Measurements from ENCODE around the gene HNRNPA0.

Gene HNRNPA0

DNA sequence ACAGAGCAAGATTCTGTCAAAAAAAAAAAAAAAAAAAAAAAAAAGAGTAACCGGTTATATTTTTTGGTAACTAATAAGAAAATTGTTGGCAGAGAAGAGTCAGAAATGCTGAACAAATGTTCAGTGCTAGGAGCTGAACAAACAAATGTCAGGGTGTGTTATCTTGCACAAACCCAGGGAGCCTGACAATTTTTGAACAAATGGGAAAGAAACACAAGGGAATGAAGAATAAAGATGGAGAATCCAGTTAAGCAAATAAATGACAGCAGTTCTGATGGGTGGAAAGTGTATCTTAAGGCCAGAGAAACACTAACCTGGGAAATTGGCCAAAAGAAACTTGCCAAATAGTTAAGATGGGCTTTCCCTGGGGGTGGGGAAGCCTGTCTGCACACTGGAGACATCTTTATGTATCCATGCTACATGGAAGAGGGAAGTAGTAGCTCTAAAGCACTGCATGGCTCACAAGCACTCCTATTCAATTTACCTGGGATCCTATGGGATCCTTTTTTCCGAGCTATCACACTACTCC, 42.0 kb downstream of the HNRNPA0 start:
- Histone ChIP-seq H3K4me1 (ENCODE audit: low read depth, poor library complexity, severe bottlenecking) (peaks cover 14% of the 10 kb centered on the region), H3K4me3 (IDR thresholded peaks at IDR 0.05; ENCODE audit: insufficient read depth, low read depth, low read length) (no peak overlapping the region), H3K36me3 (ENCODE audit: insufficient read depth) (no peaks in the 10 kb centered on the region), H2AFZ (ENCODE audit: low read depth) (no peak overlapping the region), H3K27ac (no peak overlapping the region), H4K20me1 (ENCODE audit: insufficient read depth) (no peaks in the 10 kb centered on the region), H3K79me2 (ENCODE audit: insufficient read depth, low read depth) (no peaks in the 10 kb centered on the region), H3K27me3 (ENCODE audit: insufficient read depth, low read depth) (no peaks in the 10 kb centered on the region), H3K4me2 (no peak overlapping the region), H3K9ac (no peak overlapping the region)
- TF ChIP-seq, protein P1, sequence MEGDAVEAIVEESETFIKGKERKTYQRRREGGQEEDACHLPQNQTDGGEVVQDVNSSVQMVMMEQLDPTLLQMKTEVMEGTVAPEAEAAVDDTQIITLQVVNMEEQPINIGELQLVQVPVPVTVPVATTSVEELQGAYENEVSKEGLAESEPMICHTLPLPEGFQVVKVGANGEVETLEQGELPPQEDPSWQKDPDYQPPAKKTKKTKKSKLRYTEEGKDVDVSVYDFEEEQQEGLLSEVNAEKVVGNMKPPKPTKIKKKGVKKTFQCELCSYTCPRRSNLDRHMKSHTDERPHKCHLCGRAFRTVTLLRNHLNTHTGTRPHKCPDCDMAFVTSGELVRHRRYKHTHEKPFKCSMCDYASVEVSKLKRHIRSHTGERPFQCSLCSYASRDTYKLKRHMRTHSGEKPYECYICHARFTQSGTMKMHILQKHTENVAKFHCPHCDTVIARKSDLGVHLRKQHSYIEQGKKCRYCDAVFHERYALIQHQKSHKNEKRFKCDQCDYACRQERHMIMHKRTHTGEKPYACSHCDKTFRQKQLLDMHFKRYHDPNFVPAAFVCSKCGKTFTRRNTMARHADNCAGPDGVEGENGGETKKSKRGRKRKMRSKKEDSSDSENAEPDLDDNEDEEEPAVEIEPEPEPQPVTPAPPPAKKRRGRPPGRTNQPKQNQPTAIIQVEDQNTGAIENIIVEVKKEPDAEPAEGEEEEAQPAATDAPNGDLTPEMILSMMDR (conservative IDR thresholded peaks at IDR 0.05; ENCODE audit: low read depth, low read length): no peak

DNA sequence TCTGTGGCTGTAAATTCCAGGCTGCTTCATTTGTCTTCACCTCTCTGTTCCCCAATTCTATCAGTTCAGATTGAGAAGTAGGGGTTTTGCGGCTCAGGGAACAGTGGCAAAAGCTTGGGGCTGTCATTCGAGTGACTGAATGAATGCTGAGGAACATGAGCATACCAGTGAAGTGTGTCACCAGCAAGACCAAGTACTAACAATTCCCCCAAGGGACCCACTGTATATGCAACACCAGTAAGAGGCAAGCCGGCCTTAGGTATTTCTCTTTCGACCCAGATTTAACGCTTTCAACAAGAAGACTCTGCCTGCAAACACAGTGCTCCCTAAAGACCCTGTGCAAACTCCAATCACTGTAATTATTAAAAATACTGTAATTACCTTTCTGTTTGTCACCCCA, 44.1 kb downstream of the HNRNPA0 start:
- Histone ChIP-seq H3K4me2 (no peak overlapping the region), H3K9ac (no peak overlapping the region), H4K20me1 (ENCODE audit: insufficient read depth) (no peaks in the 10 kb centered on the region), H2AFZ (ENCODE audit: low read depth) (no peak overlapping the region), H3K27me3 (ENCODE audit: insufficient read depth, low read depth) (no peaks in the 10 kb centered on the region), H3K4me1 (ENCODE audit: low read depth, poor library complexity, severe bottlenecking) (peaks cover 14% of the 10 kb centered on the region), H3K4me3 (IDR thresholded peaks at IDR 0.05; ENCODE audit: insufficient read depth, low read depth, low read length) (no peak overlapping the region), H3K79me2 (ENCODE audit: insufficient read depth, low read depth) (no peaks in the 10 kb centered on the region), H3K36me3 (ENCODE audit: insufficient read depth) (no peaks in the 10 kb centered on the region), H3K27ac (no peak overlapping the region)
- TF ChIP-seq, protein P1 (conservative IDR thresholded peaks at IDR 0.05; ENCODE audit: low read depth, low read length): no peak

DNA sequence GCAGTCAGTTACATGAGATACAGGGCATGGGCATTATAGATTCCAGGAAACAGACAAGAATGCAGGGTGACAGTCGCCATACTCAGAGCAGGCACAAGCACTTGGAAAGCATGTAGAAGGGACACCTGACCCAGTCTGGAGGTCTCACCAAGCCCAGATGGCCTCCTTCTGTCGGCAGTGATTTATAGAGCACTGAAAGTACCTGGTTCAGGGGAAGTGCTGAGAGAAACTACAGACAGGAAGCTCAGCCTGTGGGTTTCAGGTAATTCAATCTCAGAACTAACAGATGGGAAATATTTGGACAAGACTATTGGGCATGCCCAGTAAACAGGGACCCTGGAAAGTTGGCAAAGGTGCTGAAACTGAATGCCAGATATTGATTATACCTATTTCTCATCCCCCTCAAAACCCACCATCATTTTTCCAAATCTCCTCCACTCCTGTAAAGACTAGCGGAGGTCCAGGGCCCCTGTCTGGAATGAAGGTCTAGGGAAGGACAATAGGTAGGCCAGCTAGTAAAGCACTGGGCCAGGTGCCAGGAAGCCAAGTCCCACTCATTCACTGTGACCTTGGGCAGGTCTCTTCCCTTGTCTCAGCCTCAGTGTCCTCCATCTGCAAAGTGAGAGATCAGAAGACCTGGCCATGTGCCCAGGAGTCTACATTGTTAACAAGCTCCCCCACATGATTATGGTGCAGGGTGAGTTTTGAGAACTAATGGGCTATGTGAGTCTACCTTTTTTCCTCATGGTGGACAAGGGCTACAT, 45.2 kb downstream of the HNRNPA0 start:
- no peak overlapping the region; the same call in 1 of the 2 replicates for H2AFZ ChIP-seq (ENCODE audit: low read depth)
- H3K4me2 ChIP-seq: no peak overlapping the region
- H3K36me3 ChIP-seq (ENCODE audit: insufficient read depth): no peaks in the 10 kb centered on the region
- H3K4me3 ChIP-seq (IDR thresholded peaks at IDR 0.05; ENCODE audit: insufficient read depth, low read depth, low read length): no peak overlapping the region
- H4K20me1 ChIP-seq (ENCODE audit: insufficient read depth): no peaks in the 10 kb centered on the region
- H3K4me1 ChIP-seq (ENCODE audit: low read depth, poor library complexity, severe bottlenecking): peaks cover 14% of the 10 kb centered on the region
- TF ChIP-seq, protein P1 (conservative IDR thresholded peaks at IDR 0.05; ENCODE audit: low read depth, low read length): no peak
- no peak overlapping the region for H3K9ac ChIP-seq
- H3K79me2 ChIP-seq (ENCODE audit: insufficient read depth, low read depth): no peaks in the 10 kb centered on the region
- no peak overlapping the region for H3K27ac ChIP-seq
- H3K27me3 ChIP-seq (ENCODE audit: insufficient read depth, low read depth): no peaks in the 10 kb centered on the region

DNA sequence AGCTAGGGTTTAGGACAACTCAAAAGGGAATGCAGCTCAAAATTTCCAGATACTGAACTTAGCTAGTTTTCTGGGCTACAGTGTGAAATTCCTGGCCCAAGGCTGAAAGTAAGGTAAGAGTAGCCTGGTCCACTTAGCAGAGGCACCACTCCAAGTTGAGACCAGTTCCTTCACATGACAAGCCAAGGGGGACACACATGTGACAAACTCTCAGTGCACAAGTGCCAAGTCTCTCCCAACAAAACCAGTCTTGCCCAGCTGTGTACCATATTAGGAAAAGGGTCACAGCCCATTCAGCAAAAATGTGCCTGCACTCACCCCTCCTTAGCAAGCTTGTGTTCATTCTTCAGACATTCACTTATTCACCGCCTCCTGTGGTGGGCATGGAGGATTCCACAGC, 46.1 kb downstream of the HNRNPA0 start:
- Histone ChIP-seq H3K4me2 (no peak overlapping the region), H3K4me3 (IDR thresholded peaks at IDR 0.05; ENCODE audit: insufficient read depth, low read depth, low read length) (no peak overlapping the region), H2AFZ (ENCODE audit: low read depth) (no peak overlapping the region), H3K9ac (no peak overlapping the region), H3K36me3 (ENCODE audit: insufficient read depth) (no peaks in the 10 kb centered on the region), H3K4me1 (ENCODE audit: low read depth, poor library complexity, severe bottlenecking) (peaks cover 14% of the 10 kb centered on the region), H4K20me1 (ENCODE audit: insufficient read depth) (no peaks in the 10 kb centered on the region), H3K27ac (no peak overlapping the region), H3K27me3 (ENCODE audit: insufficient read depth, low read depth) (no peaks in the 10 kb centered on the region), H3K79me2 (ENCODE audit: insufficient read depth, low read depth) (no peaks in the 10 kb centered on the region)
- TF ChIP-seq, protein P1 (conservative IDR thresholded peaks at IDR 0.05; ENCODE audit: low read depth, low read length): no peak

All from KMS-11 (cell line).